NCI-H2107 treated with DMSO at 0.1 percent for 48 hours (cell line): Measurements from ENCODE around the gene ZDHHC14.
"Not testable (repeated sequence)": the region's sequence is repeated elsewhere in the genome, so short reads cannot be mapped to it uniquely, and the experiment has no call there.

ENCODE experiments used
- DNase-seq: peaks from one replicate; lab custom pipeline; 2025; ENCODE audit not compliant: unreplicated experiment; lab: John Stamatoyannopoulos, UW

ZDHHC14 gene

GRCh38 chr6:157548635-157549467 is 167.9 kb downstream of the ZDHHC14 start:
- DNase-seq = no peak

- DNase-seq = no peak
Measured at GRCh38 chr6:157549468-157549745, 168.4 kb downstream of the ZDHHC14 start.

DNA sequence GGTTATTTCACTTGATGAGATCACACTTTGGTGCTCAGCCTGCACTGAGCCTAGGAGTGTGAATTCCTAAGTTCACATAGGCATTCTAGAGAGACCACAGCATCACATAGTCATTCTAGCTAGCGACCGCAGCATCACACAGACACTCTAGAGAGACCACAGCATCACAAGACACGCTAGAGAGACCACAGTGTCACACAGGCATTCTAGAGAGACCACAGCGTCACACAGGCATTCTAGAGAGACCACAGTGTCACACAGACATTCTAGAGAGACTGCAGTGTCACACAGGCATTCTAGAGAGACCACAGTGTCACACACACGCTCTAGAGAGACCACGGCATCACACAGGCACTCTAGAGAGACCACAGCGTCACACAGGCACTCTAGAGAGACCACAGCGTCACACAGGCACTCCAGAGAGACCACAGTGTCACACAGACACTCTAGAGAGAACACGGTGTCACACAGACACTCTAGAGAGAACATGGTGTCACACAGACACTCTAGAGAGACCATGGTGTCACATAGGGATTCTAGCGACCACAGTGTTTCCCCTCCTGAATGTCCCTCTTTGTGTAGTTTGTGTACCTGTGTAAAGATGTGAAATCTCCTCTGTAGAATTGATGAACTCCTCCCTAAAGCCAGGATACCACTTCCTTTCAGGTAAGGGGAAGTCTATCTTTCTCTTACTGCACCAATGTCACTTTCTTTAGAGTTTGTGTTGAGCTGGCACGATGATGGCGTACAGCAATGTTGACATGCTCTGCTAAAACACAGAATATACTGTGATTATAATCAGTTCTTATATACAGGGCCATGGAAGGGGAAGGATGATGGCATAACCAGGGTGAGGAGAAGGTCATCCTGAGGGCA is 169.4 kb downstream of the ZDHHC14 start:
- no peak for DNase-seq

DNA sequence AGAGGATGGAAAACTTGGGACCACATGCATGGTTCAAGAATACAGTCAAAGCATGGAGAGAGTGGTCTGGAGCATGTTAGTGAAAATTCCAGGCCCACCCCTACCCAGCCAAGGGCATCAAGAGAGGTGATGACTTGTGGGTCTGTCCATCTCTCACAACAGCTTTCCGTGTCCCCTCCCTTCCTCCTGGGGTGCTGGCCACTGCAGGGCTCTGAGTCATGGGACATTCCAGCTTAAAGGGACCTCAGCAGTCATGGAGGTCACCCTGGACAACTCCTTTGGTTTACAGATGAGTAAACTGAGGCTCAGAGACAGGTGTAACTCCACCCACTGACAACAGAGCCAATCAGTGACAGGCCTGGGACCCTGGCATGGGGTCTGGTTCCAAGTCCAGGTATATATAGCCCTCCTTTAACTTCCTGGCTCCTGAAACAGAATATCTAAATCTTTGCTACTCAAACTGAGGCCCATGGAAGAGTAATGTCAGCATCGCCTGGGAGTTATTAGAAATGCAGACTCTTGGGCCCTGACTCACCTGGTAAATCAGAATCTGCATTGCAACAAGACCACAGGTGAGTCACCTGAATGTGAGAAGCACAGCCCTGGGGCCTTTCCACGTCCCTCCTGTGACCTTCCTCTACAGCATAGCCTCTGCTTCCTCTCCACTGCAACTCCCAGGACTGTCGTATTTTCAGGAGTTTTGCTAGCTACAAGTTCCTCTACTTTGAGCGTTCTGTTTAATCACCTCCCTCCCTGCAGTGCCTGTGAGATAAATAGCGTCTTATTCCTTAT is 170.2 kb downstream of the ZDHHC14 start:
- no peak for DNase-seq

GRCh38 chr6:157552081-157552747 is 171.2 kb downstream of the ZDHHC14 start:
- DNase-seq = no peak

GRCh38 chr6:157552820-157553485 is 172.0 kb downstream of the ZDHHC14 start:
- no peak for DNase-seq

DNA sequence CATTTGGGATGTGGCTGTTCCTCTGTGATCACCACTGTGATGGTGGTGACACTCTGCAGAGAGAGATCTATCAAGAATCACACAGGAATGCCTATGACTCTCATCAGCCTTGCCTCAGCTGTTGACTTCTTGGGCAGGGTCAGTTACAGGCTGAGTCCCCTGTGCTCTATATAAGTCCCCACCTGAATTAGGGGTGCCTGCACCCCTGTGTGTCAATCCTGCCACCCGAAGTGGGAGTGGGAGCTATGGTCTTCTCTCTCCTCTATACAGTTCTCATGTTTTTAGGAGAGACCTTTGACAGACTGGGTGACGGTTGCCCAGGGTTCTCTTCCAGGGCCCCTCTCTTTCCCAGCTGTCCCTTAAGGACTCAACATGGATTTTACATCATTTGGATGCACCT is 173.8 kb downstream of the ZDHHC14 start:
- no peak for DNase-seq

GRCh38 chr6:157555455-157556143 is 174.6 kb downstream of the ZDHHC14 start:
- no peak for DNase-seq

DNA sequence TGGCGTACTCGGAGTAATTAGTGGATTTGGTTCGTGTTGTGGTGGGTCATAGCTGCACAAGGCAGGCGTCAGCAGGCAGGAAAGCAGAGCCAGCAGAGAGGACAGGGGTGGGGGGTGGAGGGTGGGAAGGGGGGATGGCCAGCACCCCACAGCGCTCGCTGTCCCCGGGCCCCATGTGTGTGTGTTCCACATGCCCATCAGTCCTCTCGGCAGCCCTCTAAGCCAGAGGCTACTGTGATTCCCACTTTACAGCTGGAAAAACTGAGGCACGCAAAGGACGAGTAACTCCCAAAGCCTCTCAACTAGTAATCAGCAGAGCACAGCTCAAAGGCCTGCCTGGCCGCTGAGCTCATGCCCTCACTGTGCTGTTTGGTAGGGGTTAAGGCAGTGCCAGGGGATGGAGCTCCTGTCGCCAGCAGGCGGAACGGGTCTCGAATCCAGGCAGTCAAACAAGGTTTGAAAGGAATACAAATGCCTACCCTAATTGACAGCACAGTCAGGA is 175.2 kb downstream of the ZDHHC14 start:
- DNase-seq = no peak

- DNase-seq = no peak
Measured at GRCh38 chr6:157556671-157557430, 175.9 kb downstream of the ZDHHC14 start.

- no peak for DNase-seq
Measured at GRCh38 chr6:157557559-157557958, 176.6 kb downstream of the ZDHHC14 start.

DNA sequence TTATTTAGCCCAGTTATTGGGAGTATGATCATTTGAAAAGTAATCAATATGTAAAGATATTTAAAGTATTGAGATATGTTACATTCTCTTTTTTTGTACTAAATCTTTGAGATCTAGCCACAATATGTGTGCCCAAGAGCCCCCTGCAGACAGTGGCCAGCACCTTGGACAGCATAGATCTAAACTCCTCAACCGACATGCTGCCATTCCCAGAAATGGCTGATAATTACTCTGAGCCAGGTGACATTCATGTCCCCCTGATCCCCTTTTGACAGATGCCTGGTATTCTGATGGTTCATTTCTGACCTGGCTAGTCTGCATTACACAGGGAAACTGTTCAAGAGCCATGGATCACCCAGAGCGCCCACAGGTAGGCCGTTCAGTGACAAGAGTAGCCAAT is 177.1 kb downstream of the ZDHHC14 start:
- no peak for DNase-seq

GRCh38 chr6:157558487-157559200 is 177.7 kb downstream of the ZDHHC14 start:
- DNase-seq = peak; percentile 29

DNA sequence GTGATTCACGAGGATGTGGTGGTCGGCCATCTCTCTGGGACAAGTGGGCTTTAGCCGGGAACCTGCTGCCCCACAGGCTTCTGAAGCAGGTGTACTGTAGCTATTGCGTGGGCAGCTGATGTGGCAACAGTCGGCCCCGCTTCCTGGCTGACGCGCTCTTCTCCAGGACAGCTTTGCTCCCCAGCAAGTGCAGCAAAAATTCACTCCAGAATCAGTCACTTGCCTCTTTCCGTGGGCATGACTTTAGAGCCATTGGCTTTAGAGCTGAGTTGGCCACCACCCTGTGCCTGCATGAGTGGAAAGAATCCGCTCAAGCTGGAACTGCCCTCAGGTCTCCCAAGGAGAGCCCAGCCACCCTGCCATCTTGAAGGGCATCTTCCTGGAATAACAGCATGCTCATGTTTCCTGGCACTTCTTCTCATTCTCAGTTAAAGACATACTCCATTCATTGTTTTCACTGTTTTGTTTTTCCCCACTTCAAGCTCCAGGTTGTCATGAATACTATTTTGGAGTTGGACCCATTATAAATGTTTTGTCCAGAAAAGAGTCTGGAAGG is 178.3 kb downstream of the ZDHHC14 start:
- DNase-seq = no peak

GRCh38 chr6:157560063-157560462 is 179.1 kb downstream of the ZDHHC14 start:
- DNase-seq = not testable (repeated sequence)

DNA sequence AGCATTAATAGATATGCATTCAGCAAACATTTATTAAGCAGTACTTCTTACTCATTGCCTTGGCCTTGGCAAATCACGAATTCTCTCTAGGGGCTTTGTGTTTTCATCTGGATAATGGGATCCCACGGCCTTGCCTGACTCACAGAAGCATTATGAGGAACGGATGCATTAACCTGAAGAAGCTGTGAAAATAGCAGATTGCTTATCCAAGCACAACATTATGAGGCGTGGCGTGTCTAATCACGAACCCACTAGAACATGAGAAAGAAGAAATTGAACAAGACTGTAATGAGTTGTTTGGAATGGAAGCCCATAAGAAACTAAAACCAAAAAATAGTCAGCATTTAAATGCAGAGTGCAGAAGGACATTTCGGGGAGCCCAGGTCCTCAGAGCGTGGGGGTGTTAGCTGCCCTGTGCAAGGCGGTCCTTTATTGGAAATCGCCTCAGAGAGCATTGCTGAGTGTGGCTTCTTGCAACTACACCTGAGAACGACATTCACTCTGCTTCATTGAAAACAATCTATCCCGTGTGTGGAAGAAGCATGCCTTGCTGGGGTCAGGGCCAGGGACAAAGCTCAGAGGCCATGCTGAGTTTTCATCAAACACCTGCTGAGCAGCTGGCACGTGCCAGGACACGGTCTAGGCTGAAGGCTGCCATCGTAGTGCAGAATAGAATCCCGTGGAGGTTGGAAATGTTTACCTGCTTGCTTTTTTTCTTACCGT is 179.9 kb downstream of the ZDHHC14 start:
- DNase-seq = no peak

DNA sequence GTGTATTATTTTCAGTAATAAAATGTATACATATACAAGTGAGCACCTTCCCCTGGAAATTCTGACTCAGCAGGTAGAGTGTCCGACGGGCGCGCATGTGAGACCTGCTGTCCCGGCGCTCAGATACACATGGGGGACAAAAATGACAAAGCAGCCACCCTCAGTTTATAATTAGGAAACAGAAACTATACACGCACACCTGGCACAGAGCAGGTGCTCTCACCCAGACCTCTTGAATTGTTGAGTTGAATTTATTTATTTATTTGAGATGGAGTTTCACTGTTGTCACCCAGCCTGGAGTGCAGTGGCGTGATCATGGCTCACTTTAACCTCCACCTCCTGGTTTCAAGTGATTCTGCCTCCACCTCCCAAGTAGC is 180.4 kb downstream of the ZDHHC14 start:
- DNase-seq = peak; percentile 94
